T-helper 2 cell (primary cell): Measurements from ENCODE around the gene VIT.
"Not testable (repeated sequence)": the region's sequence is repeated elsewhere in the genome, so short reads cannot be mapped to it uniquely, and the experiment has no call there.

Experiments
- DNase-seq, 5 experiments: peaks; one replicate each; pipeline versions ENCODE4 v3.0.0 to v3.0.0-alpha.2; 2012 to 2022

The VIT gene

DNA sequence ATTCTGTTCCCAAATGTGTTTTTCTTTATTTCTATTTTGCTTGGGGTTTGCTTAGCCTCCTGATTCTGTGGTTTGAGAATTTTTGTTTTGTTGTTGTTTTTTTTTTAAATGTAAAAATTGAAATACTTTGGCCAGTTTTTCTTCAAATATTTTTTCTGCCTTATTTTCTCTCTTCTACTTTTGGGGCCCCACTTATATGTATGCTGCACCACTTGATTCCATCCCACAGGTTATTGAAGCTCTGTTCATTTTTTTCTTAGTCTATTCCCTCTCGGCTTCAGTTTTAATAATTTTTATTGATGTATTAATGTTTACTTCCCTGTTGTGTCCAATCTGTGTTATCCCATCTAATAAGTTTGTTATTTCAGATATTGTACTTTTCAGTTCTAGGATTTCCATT lies 17.7 kb upstream of the VIT start:
- DNase-seq: no peak

GRCh38 chr2:36680012-36680411 lies 16.5 kb upstream of the VIT start:
- no peak for DNase-seq

GRCh38 chr2:36682562-36682961 lies 13.9 kb upstream of the VIT start:
- DNase-seq: no peak

- DNase-seq: no peak
These were observed 13.5 kb upstream of the VIT start for GRCh38 chr2:36683002-36683401.

- DNase-seq: not testable (repeated sequence)
These were observed 8.2 kb upstream of the VIT start for GRCh38 chr2:36688291-36688690.

GRCh38 chr2:36689013-36689412 lies 7.5 kb upstream of the VIT start:
- DNase-seq: not testable (repeated sequence)

DNA sequence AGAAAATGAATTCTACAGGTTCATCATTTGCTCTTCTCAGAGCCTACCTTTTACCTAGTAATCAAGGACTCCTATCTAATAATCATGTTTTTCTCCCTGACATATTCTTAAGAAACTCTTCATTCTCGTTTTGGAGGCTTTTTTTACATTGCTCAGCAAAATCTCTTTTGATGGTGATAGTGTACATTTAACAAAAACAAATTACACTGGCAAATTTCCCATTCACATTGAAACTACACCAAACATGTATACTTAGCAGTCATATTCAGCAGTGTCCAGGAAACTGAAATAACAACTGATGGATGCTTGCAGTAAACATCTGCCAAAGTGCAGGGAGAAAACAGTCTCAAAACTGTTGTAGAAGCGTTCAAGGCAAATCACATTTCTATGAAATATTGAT lies 4.4 kb upstream of the VIT start:
- no peak for DNase-seq

GRCh38 chr2:36693825-36694224 lies 2.7 kb upstream of the VIT start:
- DNase-seq: no peak

DNA sequence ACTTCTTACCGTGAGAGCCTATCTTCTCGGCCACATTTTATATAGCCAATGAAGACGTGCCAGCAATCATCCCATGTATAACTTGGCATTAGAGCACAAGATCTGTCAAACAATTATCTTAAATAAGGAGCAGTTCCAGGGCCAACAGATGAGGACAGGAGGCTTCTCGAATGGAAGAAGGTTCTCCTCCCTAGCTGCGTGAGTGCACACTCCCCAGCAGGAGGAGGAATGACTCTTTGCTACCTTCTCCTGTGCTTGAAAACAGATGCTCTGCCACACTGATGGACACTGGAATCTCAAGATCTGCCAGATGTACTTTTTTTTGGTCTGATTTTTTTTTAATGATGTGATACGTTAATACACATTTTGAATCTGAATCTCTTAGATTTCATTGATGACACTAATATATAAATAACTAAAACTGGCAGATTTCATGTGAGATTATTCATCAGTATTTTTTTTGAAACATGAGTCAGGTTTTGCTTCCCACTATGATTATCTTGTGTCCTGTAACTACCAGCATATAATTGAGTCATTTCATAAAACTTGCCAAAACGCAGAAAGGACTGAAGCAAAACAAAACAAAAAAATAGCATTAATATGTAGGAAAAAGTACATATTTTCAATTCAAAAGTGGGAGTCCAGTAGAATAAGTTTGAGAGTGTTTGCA lies 626 bp upstream of the VIT start:
- DNase-seq: no peak

DNA sequence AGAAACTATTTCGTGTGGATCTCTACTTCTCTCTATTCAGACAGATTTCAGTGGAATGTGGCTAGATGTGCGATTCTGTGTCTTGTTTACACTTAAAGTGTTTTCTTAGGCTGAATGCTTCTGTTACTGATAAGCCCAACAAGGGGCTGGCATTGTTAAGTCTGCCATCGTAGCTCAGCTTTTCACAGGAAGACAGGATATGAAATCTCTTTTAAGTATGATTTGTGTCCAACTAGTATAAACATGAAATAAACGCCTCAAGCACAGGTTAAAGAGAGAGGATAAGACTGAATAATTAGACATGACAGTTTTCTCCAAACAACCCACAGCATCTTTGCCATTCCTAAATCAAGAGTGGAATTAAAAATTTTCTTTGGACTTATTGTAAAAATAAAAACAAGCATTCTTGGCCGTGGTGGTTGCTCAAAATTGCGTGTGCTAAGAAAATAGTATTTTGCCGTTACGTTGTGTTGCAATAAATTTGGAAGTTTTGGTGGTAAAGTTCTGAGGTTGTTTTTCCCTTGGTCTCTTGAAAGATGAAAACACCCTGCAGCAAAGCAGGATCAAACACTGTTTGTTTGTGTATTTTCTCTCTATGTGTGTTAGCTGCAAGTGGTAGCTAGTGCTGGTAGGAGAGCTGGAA lies 1.0 kb downstream of the VIT start:
- no peak for DNase-seq

DNA sequence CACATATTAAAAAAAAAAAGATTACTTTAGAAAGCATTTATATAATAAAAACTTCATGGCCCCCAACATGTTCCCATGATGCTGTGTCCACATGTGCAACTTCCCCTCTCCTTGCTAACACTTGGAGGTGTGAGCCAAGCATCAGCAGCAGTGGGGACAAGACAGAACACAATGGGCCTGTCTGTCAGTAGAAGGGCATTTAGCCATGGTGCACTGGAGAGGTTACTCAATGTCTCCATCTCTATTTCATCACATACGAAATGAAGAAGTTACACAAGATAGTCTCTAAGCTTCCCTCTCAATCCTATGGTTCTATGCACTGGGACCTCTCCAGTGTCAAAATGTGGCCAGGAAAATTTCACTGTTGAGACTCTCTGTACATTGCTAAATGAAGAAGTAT lies 2.5 kb downstream of the VIT start:
- no peak for DNase-seq

GRCh38 chr2:36700311-36700710 lies 3.8 kb downstream of the VIT start:
- DNase-seq: no peak

GRCh38 chr2:36701391-36701795 lies 4.9 kb downstream of the VIT start:
- no peak for DNase-seq

DNA sequence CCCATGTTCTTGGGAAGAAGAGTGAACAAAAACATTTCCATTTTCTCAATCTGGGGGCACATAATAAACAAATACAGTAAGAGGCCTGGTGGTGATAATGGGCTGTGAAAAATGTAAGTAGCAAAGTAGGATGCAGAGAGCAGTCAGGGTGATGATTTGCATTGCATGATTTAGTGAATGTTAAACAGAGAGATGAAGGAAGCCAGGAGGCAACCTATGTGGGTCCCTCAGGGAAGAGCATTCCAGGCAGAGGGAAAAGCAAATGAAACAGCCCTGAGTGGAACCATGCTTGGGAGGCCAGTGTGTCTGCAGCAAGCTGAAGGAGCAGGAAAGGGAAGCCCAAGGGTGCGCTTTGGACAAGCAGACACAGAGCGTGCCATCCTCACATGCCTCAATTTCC lies 5.4 kb downstream of the VIT start:
- DNase-seq: no peak

DNA sequence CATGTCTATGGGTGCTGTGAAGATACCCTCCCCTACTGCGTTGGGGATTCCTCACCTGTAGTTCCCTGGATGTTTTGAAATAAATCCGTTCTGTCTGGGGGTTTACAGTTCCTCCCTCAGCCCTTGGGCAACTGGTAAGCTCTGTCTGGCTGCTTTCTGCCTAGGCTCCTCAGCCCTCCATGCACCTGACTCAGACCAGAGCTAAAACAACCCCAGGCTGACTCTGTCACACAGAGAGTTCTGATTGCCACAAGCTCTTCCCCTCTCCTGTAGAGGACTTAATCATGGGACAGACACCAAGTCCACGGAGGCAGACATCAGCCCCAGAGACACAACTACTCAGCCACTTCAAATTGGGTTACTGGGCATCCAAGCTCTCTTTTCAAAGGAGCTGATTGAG lies 6.3 kb downstream of the VIT start:
- DNase-seq: no peak

- DNase-seq: no peak
These were observed 8.1 kb downstream of the VIT start for GRCh38 chr2:36704475-36705150.

- DNase-seq: no peak
These were observed 9.0 kb downstream of the VIT start for GRCh38 chr2:36705326-36706020.

DNA sequence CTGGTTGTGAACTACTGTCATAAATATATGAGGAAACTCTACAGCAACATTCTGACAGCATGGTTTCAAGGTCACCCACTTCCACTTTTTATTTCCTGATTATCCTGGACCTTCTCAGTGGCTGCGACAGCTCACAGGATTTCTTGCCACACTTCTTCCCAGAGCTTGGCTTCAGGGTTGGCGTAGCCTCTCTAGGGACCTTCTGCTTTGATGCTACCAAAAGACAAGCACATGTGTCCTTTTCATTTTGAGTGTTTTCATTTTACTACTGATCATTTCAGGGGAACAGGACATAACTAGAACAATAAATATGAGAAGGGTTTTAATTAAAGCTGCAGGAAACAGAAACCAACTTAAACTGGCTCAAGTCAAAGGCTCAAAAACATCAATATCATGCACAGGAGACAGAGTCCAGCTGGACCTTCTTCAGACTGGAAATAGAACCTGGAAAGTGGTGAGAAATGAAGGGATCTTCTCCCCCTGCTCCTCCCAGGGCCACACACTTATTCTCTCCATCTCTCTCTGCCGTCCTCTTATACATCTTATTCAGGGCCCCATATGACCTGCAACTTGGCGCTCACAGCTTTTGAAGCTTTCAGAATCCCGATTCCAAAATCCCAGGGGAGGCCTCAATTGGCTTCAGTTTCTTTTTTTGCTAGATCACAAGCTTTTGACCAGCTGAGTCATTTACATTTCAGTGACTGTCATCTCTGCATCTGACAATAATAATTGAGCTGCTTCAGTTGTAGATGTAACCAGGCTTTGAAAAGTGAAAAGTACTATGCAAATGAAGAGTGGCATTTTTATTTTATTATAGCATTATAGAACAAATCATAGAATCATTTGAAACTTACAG lies 9.7 kb downstream of the VIT start:
- no peak for DNase-seq

GRCh38 chr2:36707050-36707449 lies 10.5 kb downstream of the VIT start:
- DNase-seq: no peak

DNA sequence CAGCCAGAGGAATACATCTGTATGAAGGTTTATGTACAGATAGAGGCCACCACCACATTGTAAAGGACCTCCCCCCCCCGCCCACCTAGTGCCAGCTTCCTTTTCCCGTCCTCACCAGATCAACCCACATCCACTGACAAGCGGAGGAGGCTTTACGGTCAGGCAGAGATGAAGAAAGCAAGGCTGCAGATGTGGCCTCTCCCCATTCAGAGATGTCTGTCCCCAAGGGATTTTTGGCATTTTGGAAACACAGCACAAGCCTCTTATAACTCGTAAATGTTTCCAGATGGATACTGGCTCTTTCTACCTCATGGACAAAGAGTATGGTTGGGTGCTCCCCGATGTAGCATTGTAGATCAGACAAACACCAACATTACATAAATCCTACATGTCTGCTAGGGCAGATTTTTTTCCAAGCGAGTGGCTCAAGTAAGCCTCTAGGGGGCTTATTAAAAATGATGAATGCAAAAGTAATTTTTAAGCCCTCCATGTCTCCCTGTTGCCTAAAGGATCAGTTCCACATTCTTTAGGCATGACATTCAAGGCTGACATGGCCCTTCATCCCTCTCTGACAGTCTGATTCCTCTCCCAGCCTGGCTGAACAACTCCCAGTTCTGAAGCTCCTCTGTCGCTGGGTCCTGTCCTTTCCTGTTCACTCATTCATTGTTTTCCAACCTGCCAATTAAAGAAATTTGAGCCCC lies 11.7 kb downstream of the VIT start:
- DNase-seq: no peak

DNA sequence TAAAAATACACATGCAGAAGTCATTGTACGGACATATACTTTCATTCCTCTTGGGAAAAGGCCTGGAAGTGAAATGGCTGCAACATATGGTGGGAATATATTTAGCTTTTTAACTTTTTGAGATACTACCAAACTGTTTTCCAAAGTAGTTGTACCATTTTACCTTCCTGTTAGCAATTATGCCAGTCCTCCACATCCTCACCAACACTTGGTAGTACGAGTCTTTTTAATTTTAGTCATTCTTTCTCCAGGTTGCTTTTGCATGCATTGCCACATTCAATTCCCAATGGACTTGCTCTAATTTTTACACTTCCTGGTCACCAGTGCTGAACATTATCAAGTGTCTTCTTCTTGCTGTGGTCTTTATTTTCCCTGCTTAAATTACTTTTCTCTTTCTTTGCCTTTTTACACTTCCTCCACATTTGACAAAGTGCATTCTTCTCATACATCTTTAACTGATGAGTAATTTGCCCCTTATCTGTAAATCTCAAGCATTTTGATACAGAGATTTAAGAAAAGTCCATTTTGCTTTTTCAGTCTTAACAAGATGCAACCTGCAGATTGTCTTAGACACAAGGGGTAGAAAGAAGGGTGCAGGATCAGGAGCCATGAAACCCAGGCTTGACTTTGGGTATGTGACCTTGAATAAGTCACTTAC lies 14.5 kb downstream of the VIT start:
- no peak for DNase-seq
